Activated naive CD8-positive, alpha-beta T cell (primary cell): ENCODE results near the gene ELF2.
A peak's percentile ranks its signal among the peaks of the same experiment; 100 is the strongest.
"Not testable (repeated sequence)": the region's sequence is repeated elsewhere in the genome, so short reads cannot be mapped to it uniquely, and the experiment has no call there.

Experiments
- H3K27ac Mint-ChIP-seq: one replicate; pipeline ENCODE4 v1.8.0; 2021; ENCODE audit warnings: mixed read lengths
- H3K27me3 Mint-ChIP-seq: one replicate; pipeline ENCODE4 v1.8.0; 2021; ENCODE audit warnings: mixed read lengths
- H3K36me3 Mint-ChIP-seq: one replicate; pipeline ENCODE4 v1.8.0; 2021; ENCODE audit warnings: mixed read lengths
- H3K4me1 Mint-ChIP-seq: one replicate; pipeline ENCODE4 v1.8.0; 2021; ENCODE audit warnings: low read depth, mixed read lengths
- H3K4me3 Mint-ChIP-seq: one replicate; pipeline ENCODE4 v1.8.0; 2021; ENCODE audit warnings: mild to moderate bottlenecking, mixed read lengths
- H3K9me3 Mint-ChIP-seq: one replicate; pipeline ENCODE4 v1.8.0; 2021; ENCODE audit warnings: low read depth, mixed read lengths

ELF2 gene

GRCh38 chr4:139177049-139177868 is at the start of gene ELF2:
ELF2 (minus strand) TSS chr4:139177218; CDS start chr4:139137701, 39,517 bp downstream.
- H3K36me3 Mint-ChIP-seq: no peaks in the 10 kb centered on the region
- H3K4me3 Mint-ChIP-seq: peak within 1 kb of the TSS; percentile 87
- H3K4me1 Mint-ChIP-seq: peaks cover 18% of the 10 kb centered on the region
- no peaks in the 10 kb centered on the region for H3K9me3 Mint-ChIP-seq
- H3K27me3 Mint-ChIP-seq: no peaks in the 10 kb centered on the region
- peak within 1 kb of the TSS; percentile 75 for H3K27ac Mint-ChIP-seq

GRCh38 chr4:139223682-139224317 is 46.8 kb upstream of the ELF2 start:
- H3K36me3 Mint-ChIP-seq: no peaks in the 10 kb centered on the region
- H3K9me3 Mint-ChIP-seq: no peaks in the 10 kb centered on the region
- peaks cover 2% of the 10 kb centered on the region for H3K4me1 Mint-ChIP-seq
- H3K27ac Mint-ChIP-seq: no peak overlapping the region
- no peak overlapping the region for H3K4me3 Mint-ChIP-seq
- H3K27me3 Mint-ChIP-seq: no peaks in the 10 kb centered on the region

DNA sequence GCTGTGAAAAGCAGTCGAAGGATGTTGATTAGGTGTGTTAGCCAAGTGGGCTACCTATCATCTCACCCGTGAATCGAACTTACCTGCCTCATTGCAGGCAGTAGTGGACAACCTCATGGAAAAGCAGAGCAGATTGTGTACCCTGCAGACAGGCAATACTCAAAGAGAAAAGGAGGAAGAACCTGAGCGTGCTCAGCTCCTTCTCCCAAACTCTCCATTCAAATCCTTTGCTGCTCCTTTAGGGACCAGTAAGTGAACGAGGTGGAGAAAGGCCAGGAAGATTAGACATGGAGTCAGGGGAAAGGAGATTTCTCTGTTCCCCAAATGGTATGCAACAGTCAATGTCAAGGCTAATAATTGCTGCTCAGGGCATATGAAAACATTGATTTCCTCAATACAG is 45.2 kb upstream of the ELF2 start:
- no peaks in the 10 kb centered on the region for H3K36me3 Mint-ChIP-seq
- H3K9me3 Mint-ChIP-seq: no peaks in the 10 kb centered on the region
- peaks cover 2% of the 10 kb centered on the region for H3K4me1 Mint-ChIP-seq
- no peak overlapping the region for H3K27ac Mint-ChIP-seq
- H3K4me3 Mint-ChIP-seq: no peak overlapping the region
- H3K27me3 Mint-ChIP-seq: no peaks in the 10 kb centered on the region

DNA sequence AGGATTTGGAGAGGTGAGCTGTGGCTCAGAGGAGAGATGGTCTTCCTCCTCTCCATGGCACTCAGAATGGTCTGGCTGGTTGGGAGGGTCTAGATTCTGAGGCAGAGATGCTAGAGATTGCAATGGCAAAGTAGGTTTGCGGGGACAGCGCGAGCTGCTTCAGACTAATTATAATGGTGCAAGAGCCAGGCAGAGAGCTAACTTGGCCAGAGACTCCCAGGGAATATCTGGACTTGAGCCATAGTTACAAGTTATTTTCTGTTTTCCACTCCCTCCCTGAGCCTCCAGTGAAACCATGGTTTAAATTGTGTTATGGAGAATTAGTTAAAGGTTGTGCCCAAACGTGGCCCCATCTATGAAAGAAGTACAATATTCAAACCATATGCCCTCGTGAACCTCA is 44.7 kb upstream of the ELF2 start:
- no peaks in the 10 kb centered on the region for H3K9me3 Mint-ChIP-seq
- peaks cover 2% of the 10 kb centered on the region for H3K4me1 Mint-ChIP-seq
- H3K27ac Mint-ChIP-seq: no peak overlapping the region
- no peak overlapping the region for H3K4me3 Mint-ChIP-seq
- H3K27me3 Mint-ChIP-seq: no peaks in the 10 kb centered on the region
- no peaks in the 10 kb centered on the region for H3K36me3 Mint-ChIP-seq

GRCh38 chr4:139219450-139220055 is 42.5 kb upstream of the ELF2 start:
- no peaks in the 10 kb centered on the region for H3K27me3 Mint-ChIP-seq
- H3K4me3 Mint-ChIP-seq: no peak overlapping the region
- H3K36me3 Mint-ChIP-seq: no peaks in the 10 kb centered on the region
- H3K9me3 Mint-ChIP-seq: no peaks in the 10 kb centered on the region
- peaks cover 2% of the 10 kb centered on the region for H3K4me1 Mint-ChIP-seq
- no peak overlapping the region for H3K27ac Mint-ChIP-seq

- Mint-ChIP-seq H3K27ac (no peak overlapping the region), H3K27me3 (no peaks in the 10 kb centered on the region), H3K36me3 (no peaks in the 10 kb centered on the region), H3K9me3 (no peaks in the 10 kb centered on the region), H3K4me3 (no peak overlapping the region), H3K4me1 (no peaks in the 10 kb centered on the region)
Observed at GRCh38 chr4:139214039-139214534, 37.1 kb upstream of the ELF2 start.

DNA sequence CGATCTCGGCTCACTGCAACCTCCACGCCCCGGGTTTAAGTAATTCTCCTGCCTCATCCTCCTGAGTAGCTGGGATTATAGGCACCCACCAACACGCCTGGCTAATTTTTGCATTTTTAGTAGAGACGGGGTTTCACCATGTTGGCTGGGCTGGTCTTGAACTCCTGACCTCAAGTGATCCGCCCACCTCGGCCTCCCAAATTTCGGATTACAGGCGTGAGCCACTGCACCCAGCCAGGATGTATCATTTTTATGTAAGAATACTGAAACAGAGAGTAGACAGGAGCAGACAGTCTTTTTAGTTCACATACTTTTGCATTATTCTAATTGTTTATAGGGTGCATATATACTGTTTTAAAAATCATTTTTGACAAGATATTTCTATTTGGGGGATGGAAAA is 36.6 kb upstream of the ELF2 start:
- H3K4me3 Mint-ChIP-seq, H3K36me3 Mint-ChIP-seq, H3K4me1 Mint-ChIP-seq, H3K27ac Mint-ChIP-seq, H3K27me3 Mint-ChIP-seq, H3K9me3 Mint-ChIP-seq: not testable (repeated sequence)

- no peaks in the 10 kb centered on the region for H3K27me3 Mint-ChIP-seq
- no peak overlapping the region for H3K4me3 Mint-ChIP-seq
- no peak overlapping the region for H3K27ac Mint-ChIP-seq
- no peaks in the 10 kb centered on the region for H3K36me3 Mint-ChIP-seq
- no peaks in the 10 kb centered on the region for H3K4me1 Mint-ChIP-seq
- H3K9me3 Mint-ChIP-seq: no peaks in the 10 kb centered on the region
Observed at GRCh38 chr4:139212900-139213299, 35.9 kb upstream of the ELF2 start.

- Mint-ChIP-seq H3K27ac (no peak overlapping the region), H3K27me3 (no peaks in the 10 kb centered on the region), H3K4me3 (no peak overlapping the region), H3K36me3 (no peaks in the 10 kb centered on the region), H3K4me1 (peaks cover 2% of the 10 kb centered on the region), H3K9me3 (no peaks in the 10 kb centered on the region)
Observed at GRCh38 chr4:139210486-139210885, 33.5 kb upstream of the ELF2 start.

GRCh38 chr4:139209470-139210063 is 32.5 kb upstream of the ELF2 start:
- Mint-ChIP-seq H3K4me1 (peaks cover 2% of the 10 kb centered on the region), H3K36me3 (no peaks in the 10 kb centered on the region), H3K9me3 (no peaks in the 10 kb centered on the region), H3K4me3 (no peak overlapping the region), H3K27me3 (no peaks in the 10 kb centered on the region), H3K27ac (no peak overlapping the region)

DNA sequence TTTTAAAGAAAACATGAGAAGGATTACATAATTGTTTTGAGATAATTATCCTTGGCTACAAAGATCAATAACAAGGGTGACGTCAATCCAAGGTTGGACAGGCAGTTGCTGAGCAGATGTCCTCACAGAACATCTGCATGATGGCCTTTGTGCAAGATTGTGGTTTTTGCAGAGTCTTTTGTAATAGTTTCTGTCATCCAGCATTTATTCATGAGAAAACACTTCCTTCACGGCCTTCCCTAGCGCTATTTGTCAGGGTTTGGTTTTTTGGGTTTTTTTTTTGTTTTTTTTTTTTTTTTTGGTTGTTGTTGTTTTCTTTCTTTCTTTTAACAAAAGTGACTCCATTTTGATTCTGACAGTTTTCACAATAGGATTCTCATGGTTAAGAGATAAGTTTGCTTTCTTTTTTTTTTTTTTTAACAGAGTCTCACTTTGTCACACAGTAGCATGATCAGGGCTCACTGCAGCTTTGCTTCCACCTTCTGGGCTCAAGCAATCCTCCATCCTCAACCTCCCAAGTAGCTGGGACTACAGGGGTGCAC is 31.5 kb upstream of the ELF2 start:
- H3K36me3 Mint-ChIP-seq: no peaks in the 10 kb centered on the region
- no peaks in the 10 kb centered on the region for H3K27me3 Mint-ChIP-seq
- no peak overlapping the region for H3K27ac Mint-ChIP-seq
- H3K4me1 Mint-ChIP-seq: peaks cover 2% of the 10 kb centered on the region
- H3K4me3 Mint-ChIP-seq: no peak overlapping the region
- H3K9me3 Mint-ChIP-seq: no peaks in the 10 kb centered on the region

- H3K9me3 Mint-ChIP-seq: no peaks in the 10 kb centered on the region
- H3K4me1 Mint-ChIP-seq: peaks cover 2% of the 10 kb centered on the region
- H3K27ac Mint-ChIP-seq: no peak overlapping the region
- no peak overlapping the region for H3K4me3 Mint-ChIP-seq
- no peaks in the 10 kb centered on the region for H3K27me3 Mint-ChIP-seq
- H3K36me3 Mint-ChIP-seq: no peaks in the 10 kb centered on the region
Observed at GRCh38 chr4:139207873-139208403, 30.9 kb upstream of the ELF2 start.

DNA sequence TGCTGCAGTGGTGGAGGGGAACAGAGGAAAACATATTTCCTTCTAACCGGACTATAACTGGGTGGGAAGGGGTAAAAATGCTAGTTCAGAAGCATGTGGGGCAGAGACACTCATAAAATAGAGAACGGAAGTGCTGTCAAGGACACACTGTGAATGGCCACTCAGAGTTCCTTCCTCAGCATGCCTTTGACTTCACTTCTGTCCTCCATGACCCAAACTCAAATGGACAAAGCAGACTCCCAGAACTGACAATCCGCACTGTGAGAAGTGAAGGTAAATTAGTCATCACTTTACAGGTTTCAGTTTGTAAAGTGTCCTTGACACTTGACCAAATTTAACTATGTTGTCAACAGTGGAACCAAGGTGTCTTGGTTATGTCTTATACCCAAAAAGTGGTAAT is 30.2 kb upstream of the ELF2 start:
- Mint-ChIP-seq H3K36me3 (no peaks in the 10 kb centered on the region), H3K4me3 (no peak overlapping the region), H3K9me3 (no peaks in the 10 kb centered on the region), H3K27ac (no peak overlapping the region), H3K27me3 (no peaks in the 10 kb centered on the region), H3K4me1 (peaks cover 2% of the 10 kb centered on the region)

DNA sequence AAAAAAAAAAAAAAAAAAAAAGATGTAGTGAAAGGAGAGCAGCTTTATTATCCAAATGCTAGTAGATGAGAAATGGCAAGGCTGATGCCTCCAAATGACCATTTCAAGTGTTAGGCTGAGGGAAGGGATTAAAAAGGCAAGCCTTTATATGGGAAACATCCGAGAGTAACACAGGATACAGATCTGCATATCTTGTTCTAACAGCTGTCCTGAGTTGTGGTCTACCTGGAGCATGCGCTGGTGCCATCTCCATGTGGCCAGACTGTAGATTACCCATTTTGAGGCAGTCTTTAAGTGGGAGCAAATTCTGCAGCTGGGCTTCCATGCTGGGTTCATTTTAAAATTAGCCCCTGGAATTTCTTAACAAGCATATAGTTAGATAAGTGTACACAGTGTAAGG is 26.0 kb upstream of the ELF2 start:
- Mint-ChIP-seq H3K27ac (no peak overlapping the region), H3K4me1 (peaks cover 2% of the 10 kb centered on the region), H3K36me3 (no peaks in the 10 kb centered on the region), H3K9me3 (no peaks in the 10 kb centered on the region), H3K27me3 (peaks cover 8% of the 10 kb centered on the region), H3K4me3 (no peak overlapping the region)

DNA sequence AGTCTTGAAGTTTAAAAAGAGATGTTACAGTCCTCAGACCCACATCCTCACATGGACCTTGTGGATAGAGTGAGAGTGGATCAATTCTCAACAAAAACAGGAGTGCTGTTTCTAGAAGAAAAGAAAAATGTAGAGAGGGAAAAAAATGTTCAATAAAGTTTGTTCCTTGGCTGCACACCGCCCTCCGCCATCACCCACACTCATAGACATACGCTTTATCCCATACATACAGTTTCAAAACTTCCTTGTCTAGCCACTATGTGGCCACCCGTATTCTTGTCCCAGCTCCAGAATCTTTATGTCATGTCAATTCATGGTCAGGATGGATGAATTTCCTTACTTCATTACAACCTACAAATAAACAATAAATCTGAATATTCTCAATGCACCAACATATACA is 23.5 kb upstream of the ELF2 start:
- Mint-ChIP-seq H3K4me1 (no peaks in the 10 kb centered on the region), H3K36me3 (no peaks in the 10 kb centered on the region), H3K27ac (no peak overlapping the region)

More for the DNA sequence above, 23.5 kb upstream of the ELF2 start:
- Mint-ChIP-seq H3K4me3 (no peak overlapping the region), H3K9me3 (no peaks in the 10 kb centered on the region), H3K27me3 (peaks cover 8% of the 10 kb centered on the region)
